ENCODE measurements around the gene TSPAN4. TPM values are rescaled to one million over a fixed set of nuclear protein-coding genes. Genes with fewer than 3 reads are reported as not detected.

Gene TSPAN4
- total RNA-seq, 2 donors from 2014 or later, result 48.8 to 94.9 TPM

GRCh38 chr11:890794-891540 lies 48.3 kb downstream of the TSPAN4 start:
- 51% methylated on average over 27 of the region's 27 CpGs for WGBS
- Histone ChIP-seq H3K27ac (no peak overlapping the region), H3K9me3 (no peaks in the 10 kb centered on the region), H3K4me1 (replicated peaks) (no peaks in the 10 kb centered on the region), H3K27me3 (replicated peaks; ENCODE audit: insufficient read depth) (no peaks in the 10 kb centered on the region), H3K36me3 (no peaks in the 10 kb centered on the region), H3K4me3 (no peak overlapping the region)
- intact Hi-C loops (cut with DNase I), result no loop called here
- TF ChIP-seq CTCF (IDR thresholded peaks at IDR 0.05) (no peak), POLR2A (IDR thresholded peaks at IDR 0.05) (no peak), POLR2AphosphoS5 (IDR thresholded peaks at IDR 0.05) (no peak)
- DNase-seq (ENCODE audit: low spot score), result no peak

DNA sequence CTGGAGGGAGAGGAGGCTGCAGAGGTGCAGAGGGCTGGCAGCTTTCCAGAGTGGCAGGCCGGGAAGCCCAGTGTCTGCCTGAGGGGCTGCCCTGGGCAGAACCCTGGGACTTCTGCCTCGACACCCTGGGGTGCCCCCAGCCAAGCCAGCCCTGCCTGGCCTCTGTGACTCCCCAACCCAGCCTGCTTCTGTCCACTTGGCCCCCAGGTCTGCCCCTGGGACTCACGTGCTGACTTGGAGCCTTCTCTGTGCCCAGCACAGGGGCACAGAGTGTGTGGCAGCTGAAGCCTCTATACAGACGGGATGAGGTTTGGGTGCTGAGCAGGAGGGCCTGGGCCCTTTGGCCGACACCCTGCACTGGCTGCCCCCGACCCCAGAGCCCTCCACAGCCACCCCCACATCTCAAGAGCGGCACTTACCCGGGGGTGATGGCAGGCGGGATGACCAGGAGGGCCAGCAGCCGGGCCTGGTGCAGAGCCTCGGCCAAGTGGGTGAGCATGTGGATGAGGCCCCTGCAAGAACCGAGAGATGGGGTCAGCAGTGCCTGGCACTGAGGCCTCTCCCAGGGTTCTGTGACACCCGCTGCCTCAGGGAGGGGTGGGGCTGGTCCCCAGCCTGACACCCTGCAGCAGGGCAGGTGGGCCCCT lies 50.5 kb downstream of the TSPAN4 start:
- no peaks in the 10 kb centered on the region for H3K27me3 ChIP-seq (replicated peaks; ENCODE audit: insufficient read depth)
- no peaks in the 10 kb centered on the region for H3K4me1 ChIP-seq (replicated peaks)
- H3K9me3 ChIP-seq, result no peaks in the 10 kb centered on the region
- no peak for DNase-seq (ENCODE audit: low spot score)
- intact Hi-C loops (cut with DNase I), result no loop called here
- 83% methylated on average over 10 of the region's 13 CpGs for WGBS
- no peak for TF ChIP-seq POLR2A (IDR thresholded peaks at IDR 0.05)
- no peak for TF ChIP-seq CTCF (IDR thresholded peaks at IDR 0.05)
- TF ChIP-seq POLR2AphosphoS5 (IDR thresholded peaks at IDR 0.05), result no peak
- no peaks in the 10 kb centered on the region for H3K36me3 ChIP-seq
- H3K4me3 ChIP-seq, result no peak overlapping the region
- H3K27ac ChIP-seq, result no peak overlapping the region

DNA sequence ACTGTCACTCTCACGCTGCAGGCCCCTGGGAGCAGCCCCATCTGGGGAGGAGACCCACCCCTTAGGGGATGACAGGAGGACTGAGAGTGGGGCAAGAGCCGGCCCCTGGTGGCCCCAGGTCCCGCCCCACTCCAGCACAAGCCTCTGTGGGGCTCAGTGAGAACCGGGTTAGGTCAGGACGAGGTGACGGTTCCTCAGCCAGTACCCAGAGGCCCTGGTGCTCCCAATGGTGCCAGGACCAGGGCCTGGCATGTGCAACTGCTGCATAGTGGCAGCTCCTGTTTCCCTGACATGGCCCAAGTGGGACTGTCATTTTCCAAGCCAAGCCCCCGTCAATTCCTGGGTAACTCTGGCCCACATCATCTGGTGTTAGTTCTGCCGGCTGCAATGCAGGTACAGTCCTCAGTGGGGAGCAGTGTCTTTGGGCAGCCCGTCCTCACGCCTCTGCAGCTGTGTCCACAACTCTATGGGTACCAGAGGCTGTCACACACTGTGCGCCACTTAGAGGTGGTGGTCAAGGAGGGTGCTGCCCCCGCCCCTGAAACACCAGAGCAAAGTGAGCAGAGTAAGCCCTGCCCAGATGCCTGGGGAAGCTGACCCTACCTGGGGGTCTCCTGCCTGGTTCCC lies 52.0 kb downstream of the TSPAN4 start:
- no peaks in the 10 kb centered on the region for H3K27me3 ChIP-seq (replicated peaks; ENCODE audit: insufficient read depth)
- no peak for TF ChIP-seq POLR2A (IDR thresholded peaks at IDR 0.05)
- no peak for TF ChIP-seq POLR2AphosphoS5 (IDR thresholded peaks at IDR 0.05)
- no peak for TF ChIP-seq CTCF (IDR thresholded peaks at IDR 0.05)
- 91% methylated on average over 12 of the region's 12 CpGs for WGBS
- H3K4me1 ChIP-seq (replicated peaks), result no peaks in the 10 kb centered on the region
- H3K36me3 ChIP-seq, result peaks cover 0 to 3% of the 10 kb centered on the region in 2 donors
- intact Hi-C loops (cut with DNase I), result loop anchor here (5.0 kb wide), 1 partner anchor 158 kb away; no protein-coding TSS in a partner anchor
- no peak overlapping the region for H3K27ac ChIP-seq
- no peak for DNase-seq (ENCODE audit: low spot score)
- no peaks in the 10 kb centered on the region for H3K9me3 ChIP-seq
- no peak overlapping the region for H3K4me3 ChIP-seq

DNA sequence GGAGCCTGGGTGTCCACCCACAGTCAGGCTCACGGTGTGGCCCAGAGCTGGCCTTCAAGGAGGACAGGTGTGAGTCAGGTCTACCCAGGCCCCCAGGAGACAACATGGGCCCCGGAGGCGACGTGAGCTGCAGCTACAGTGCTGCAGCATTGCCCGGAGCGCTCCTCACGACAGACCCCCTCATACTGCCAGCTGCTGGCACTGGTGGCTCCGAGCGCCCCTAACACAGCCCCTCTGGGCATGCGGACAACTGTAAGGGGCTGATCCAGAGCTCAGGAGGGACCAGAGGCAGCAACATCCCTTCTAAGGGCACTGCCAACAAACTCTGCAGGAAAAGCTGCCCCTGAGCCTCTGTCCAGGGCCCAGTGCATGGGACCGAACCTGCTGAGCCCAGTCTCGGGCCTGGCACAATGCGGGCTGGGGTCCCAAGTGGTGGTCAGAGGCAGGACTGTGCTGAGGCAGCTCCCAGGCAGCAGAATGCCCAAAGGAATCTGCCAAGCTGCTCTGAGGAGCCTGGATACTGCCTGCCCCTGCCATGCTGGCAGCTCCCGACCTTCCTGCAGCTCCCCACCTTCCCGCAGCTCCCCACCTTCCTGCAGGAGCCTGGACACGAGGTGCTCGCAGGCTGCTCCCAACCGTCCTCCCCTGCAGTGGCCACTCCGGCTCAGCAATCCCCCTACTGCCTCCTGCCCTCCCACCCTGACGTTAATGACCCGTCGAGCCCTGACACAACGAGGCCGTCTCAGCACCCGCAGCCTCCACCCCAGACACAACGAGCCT lies 52.9 kb downstream of the TSPAN4 start:
- TF ChIP-seq POLR2AphosphoS5 (IDR thresholded peaks at IDR 0.05), result no peak
- no peak for TF ChIP-seq CTCF (IDR thresholded peaks at IDR 0.05)
- no peak for TF ChIP-seq POLR2A (IDR thresholded peaks at IDR 0.05)
- H3K27me3 ChIP-seq (replicated peaks; ENCODE audit: insufficient read depth), result no peaks in the 10 kb centered on the region
- no peaks in the 10 kb centered on the region for H3K4me1 ChIP-seq (replicated peaks)
- H3K4me3 ChIP-seq, result no peak overlapping the region
- H3K27ac ChIP-seq, result no peak overlapping the region
- no peaks in the 10 kb centered on the region for H3K9me3 ChIP-seq
- intact Hi-C loops (cut with DNase I), result loop anchor here (5.0 kb wide), 1 partner anchor 157 kb away; no protein-coding TSS in a partner anchor
- no peak for DNase-seq (ENCODE audit: low spot score)
- H3K36me3 ChIP-seq, result peaks cover 0 to 9% of the 10 kb centered on the region in 2 donors
- 83% methylated on average over 23 of the region's 26 CpGs for WGBS
